22Rv1 (cell line): Measurements from ENCODE around the gene ALG6.

ENCODE experiments used
- H3K27ac ChIP-seq: fragments of 450-650 bp; 2 replicates; pipeline ENCODE4 v1.5.1; 2017
- CTCF ChIP-seq: fragments of 450-650 bp; IDR thresholded peaks from 2 replicates; pipeline ENCODE4 v1.5.1; 2017; ENCODE audit warnings: mild to moderate bottlenecking
- ZFX ChIP-seq: fragments of 450-650 bp; IDR thresholded peaks from 2 replicates; pipeline ENCODE4 v1.6.1; 2017; ENCODE audit warnings: antibody characterized with exemption, borderline replicate concordance

The ALG6 gene

GRCh38 chr1:63403386-63403785 lies 36.0 kb downstream of the ALG6 start:
- TF ChIP-seq CTCF (no peak), ZFX (no peak)
- no peak overlapping the region for H3K27ac ChIP-seq

GRCh38 chr1:63405021-63405420 lies 37.6 kb downstream of the ALG6 start:
- no peak overlapping the region for H3K27ac ChIP-seq
- no peak for TF ChIP-seq ZFX
- TF ChIP-seq CTCF = no peak

GRCh38 chr1:63405987-63406386 lies 38.6 kb downstream of the ALG6 start:
- no peak overlapping the region for H3K27ac ChIP-seq
- no peak for TF ChIP-seq ZFX
- TF ChIP-seq CTCF = no peak

GRCh38 chr1:63407002-63407401 lies 39.6 kb downstream of the ALG6 start:
- no peak for TF ChIP-seq ZFX
- TF ChIP-seq CTCF = no peak
- H3K27ac ChIP-seq = no peak overlapping the region

GRCh38 chr1:63408331-63408730 lies 40.9 kb downstream of the ALG6 start:
- no peak for TF ChIP-seq CTCF
- TF ChIP-seq ZFX = no peak
- H3K27ac ChIP-seq = no peak overlapping the region

GRCh38 chr1:63411066-63411465 lies 43.6 kb downstream of the ALG6 start:
- TF ChIP-seq CTCF (no peak), ZFX (no peak)
- no peak overlapping the region for H3K27ac ChIP-seq

- H3K27ac ChIP-seq = no peak overlapping the region
- TF ChIP-seq ZFX (no peak), CTCF (no peak)
Observed at GRCh38 chr1:63413394-63413793, 46.0 kb downstream of the ALG6 start.
